HEK293T (cell line): ENCODE data around the gene SMIM5.
A peak's percentile ranks its signal among the peaks of the same experiment; 100 is the strongest.

Experiments used
- CTCF ChIA-PET: fragments of 350-600 bp; formaldehyde crosslinking; extraction: SDS; loops from one replicate; lab custom pipeline; 2021; ENCODE audit warnings: antibody characterized with exemption, inconsistent platforms; lab: Yijun Ruan, JAX
- POLR2A ChIA-PET: fragments of 350-600 bp; formaldehyde crosslinking; extraction: SDS; loops from one replicate; lab custom pipeline; 2020; ENCODE audit warnings: antibody characterized with exemption, inconsistent platforms; lab: Yijun Ruan, JAX
- DNase-seq: peaks from one replicate; pipeline ENCODE4 v3.0.0; 2012; ENCODE audit warnings: mixed read lengths; ENCODE audit errors: extremely low spot score
- ARNT ChIP-seq: fragments of 450-650 bp; IDR thresholded peaks from 2 replicates; pipeline ENCODE4 v1.6.1; 2017; ENCODE audit warnings: mild to moderate bottlenecking
- BHLHE40 ChIP-seq: fragments of 450-650 bp; IDR thresholded peaks from 2 replicates; pipeline ENCODE4 v1.6.1; 2016; ENCODE audit warnings: mild to moderate bottlenecking, moderate library complexity, borderline replicate concordance
- CTBP1 ChIP-seq: fragments of 450-650 bp; IDR thresholded peaks from 2 replicates; pipeline ENCODE4 v1.6.1; 2016; ENCODE audit warnings: borderline replicate concordance
- ELF4 ChIP-seq: fragments of 450-650 bp; IDR thresholded peaks from 2 replicates; pipeline ENCODE4 v1.6.1; 2017; ENCODE audit warnings: antibody characterized with exemption
- FOXA1 ChIP-seq: fragments of 450-650 bp; IDR thresholded peaks from 2 replicates; pipeline ENCODE4 v1.6.1; 2016; ENCODE audit warnings: mild to moderate bottlenecking
- FOXK2 ChIP-seq: fragments of 450-650 bp; IDR thresholded peaks from 2 replicates; pipeline ENCODE4 v1.6.1; 2016; ENCODE audit warnings: mild to moderate bottlenecking
- FOXM1 ChIP-seq: fragments of 450-650 bp; IDR thresholded peaks from 2 replicates; pipeline ENCODE4 v1.6.1; 2017; ENCODE audit warnings: mild to moderate bottlenecking, borderline replicate concordance
- HDGF ChIP-seq: fragments of 450-650 bp; IDR thresholded peaks from 2 replicates; pipeline ENCODE4 v1.6.1; 2017; ENCODE audit warnings: antibody characterized with exemption, borderline replicate concordance
- L3MBTL2 ChIP-seq: fragments of 450-650 bp; conservative IDR thresholded peaks from 2 replicates; pipeline ENCODE4 v1.6.1; 2016; ENCODE audit warnings: mild to moderate bottlenecking
- LEF1 ChIP-seq: fragments of 450-650 bp; IDR thresholded peaks from 2 replicates; pipeline ENCODE4 v1.6.1; 2017; ENCODE audit warnings: mild to moderate bottlenecking, borderline replicate concordance
- NFRKB ChIP-seq: fragments of 450-650 bp; IDR thresholded peaks from 2 replicates; pipeline ENCODE4 v1.6.1; 2016; ENCODE audit warnings: mild to moderate bottlenecking, moderate library complexity
- SP1 ChIP-seq: fragments of 450-650 bp; IDR thresholded peaks from 2 replicates; pipeline ENCODE4 v1.6.1; 2017
- SUZ12 ChIP-seq: fragments of 450-650 bp; IDR thresholded peaks from 2 replicates; pipeline ENCODE4 v1.6.1; 2016; ENCODE audit warnings: mild to moderate bottlenecking
- TARDBP ChIP-seq: fragments of 450-650 bp; IDR thresholded peaks from 2 replicates; pipeline ENCODE4 v1.6.1; 2016
- ZNF384 ChIP-seq: fragments of 450-650 bp; IDR thresholded peaks from 2 replicates; pipeline ENCODE4 v1.6.1; 2016
- TF ChIP-seq, protein P1 (sequence below): fragments of 450-650 bp; IDR thresholded peaks from 2 replicates; pipeline ENCODE4 v1.6.1; 2016

Gene SMIM5

DNA sequence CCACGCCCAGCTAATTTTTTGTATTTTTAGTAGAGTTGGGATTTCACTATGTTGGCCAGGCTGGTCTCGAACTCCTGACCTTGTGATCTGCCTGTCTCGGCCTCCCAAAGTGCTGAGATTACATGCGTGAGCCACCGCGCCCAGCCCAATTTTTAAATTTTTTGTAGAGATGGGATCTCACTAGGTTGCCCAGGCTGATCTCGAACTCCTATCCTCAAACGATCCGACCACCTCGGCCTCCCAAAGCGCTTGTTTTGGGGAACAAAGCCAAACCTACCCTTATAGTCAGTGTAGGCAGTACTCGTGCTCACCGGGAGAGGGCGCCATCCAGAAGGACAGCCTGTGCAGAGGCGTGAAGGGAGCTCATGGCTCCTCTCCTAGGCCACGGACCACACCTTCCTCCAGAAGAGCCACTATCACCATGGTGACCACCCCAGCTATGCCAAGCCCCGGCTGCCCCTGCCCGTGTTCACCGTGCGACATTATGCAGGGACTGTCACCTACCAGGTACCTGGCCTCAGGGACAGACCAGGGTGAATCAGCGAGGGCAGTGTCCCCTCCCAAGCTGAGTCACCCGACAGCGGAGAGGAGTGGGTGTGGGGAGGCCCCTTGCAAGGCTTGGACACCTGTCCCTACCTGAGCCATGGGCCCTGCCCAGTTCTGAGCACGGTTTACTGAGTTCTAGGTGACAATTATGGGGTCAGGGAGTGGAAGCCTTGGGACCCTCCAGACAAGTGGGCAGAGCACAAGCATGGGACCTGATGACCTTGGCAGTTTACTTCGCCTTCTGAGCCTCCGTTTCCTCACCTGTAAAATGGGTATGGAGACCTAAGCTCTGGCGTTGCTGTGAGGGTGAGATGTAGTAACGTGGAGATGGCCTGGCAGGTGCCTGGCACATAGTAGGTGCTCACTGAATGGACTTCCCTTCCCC lies 31.9 kb upstream of the SMIM5 start:
- ChIA-PET POLR2A (interaction anchor here (0.6 to 1.5 kb wide), 5 partner anchors 8 to 179 kb away, joined by 3 to 8 read pairs (median 4); a partner anchor contains a TSS), CTCF (interaction anchor here (0.5 to 3.5 kb wide), 31 partner anchors 8 to 153 kb away, joined by 3 to 26 read pairs (median 3); partner anchors contain the start of gene SMIM5)
- DNase-seq, result peak; percentile 89
- no peak for TF ChIP-seq FOXA1
- TF ChIP-seq ELF4, result no peak
- no peak for TF ChIP-seq SP1

DNA sequence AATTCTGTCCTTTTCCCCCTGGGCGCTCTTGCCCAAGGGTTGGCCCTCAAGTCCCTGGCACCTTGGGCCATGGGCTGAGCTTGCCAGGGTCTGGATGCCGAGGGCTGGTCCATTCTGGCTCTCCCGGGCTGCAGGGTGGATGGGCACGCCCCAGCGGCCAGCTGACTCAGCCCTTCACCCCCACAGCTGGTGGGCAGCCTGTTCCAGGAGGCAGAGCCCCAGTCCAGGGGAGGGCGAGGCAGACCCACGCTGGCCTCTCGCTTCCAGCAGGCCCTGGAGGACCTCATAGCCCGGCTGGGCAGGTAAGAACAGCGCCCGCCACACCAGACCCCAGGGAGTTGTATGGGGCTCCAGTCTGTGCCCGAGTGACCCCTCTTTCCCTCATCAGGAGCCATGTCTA lies 30.6 kb upstream of the SMIM5 start:
- TF ChIP-seq SUZ12 (no peak), FOXM1 (no peak), BHLHE40 (no peak), ELF4 (no peak), FOXA1 (no peak), L3MBTL2 (no peak), FOXK2 (no peak), ZNF384 (no peak), NFRKB (no peak), LEF1 (no peak), ARNT (no peak), CTBP1 (no peak), SP1 (no peak), TARDBP (no peak), HDGF (no peak)
- TF ChIP-seq, protein P1, sequence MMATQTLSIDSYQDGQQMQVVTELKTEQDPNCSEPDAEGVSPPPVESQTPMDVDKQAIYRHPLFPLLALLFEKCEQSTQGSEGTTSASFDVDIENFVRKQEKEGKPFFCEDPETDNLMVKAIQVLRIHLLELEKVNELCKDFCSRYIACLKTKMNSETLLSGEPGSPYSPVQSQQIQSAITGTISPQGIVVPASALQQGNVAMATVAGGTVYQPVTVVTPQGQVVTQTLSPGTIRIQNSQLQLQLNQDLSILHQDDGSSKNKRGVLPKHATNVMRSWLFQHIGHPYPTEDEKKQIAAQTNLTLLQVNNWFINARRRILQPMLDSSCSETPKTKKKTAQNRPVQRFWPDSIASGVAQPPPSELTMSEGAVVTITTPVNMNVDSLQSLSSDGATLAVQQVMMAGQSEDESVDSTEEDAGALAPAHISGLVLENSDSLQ, result no peak
- CTCF ChIA-PET, result interaction anchor here (1.0 to 3.5 kb wide), 3 partner anchors 12 to 22 kb away, joined by 3 to 26 read pairs (median 9); no protein-coding TSS in a partner anchor
- POLR2A ChIA-PET, result no interaction called here
- no peak for DNase-seq

DNA sequence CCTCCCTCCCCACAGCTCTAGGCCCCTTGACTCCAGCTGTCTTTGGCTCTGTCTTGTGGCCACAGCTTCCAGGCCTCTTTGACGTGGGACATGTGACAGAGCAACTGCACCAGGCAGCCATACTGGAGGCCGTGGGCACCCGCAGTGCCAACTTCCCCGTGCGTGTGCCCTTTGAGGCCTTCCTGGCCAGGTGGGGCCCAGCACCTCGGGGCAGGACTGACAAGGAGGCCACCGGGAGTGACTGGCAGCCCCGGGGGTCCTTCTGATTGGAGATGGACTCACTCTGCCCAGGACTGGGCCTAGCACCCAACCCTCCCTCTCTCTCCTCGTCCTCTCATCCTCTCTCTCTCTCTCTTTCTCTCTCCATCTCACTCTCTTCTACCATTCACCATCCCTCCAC lies 30.1 kb upstream of the SMIM5 start:
- POLR2A ChIA-PET, result no interaction called here
- CTCF ChIA-PET, result interaction anchor here (1.0 to 3.5 kb wide), 3 partner anchors 13 to 147 kb away, joined by 3 to 26 read pairs (median 6); no protein-coding TSS in a partner anchor
- TF ChIP-seq LEF1 (no peak), BHLHE40 (no peak), ZNF384 (no peak), FOXA1 (no peak), ELF4 (no peak), TARDBP (no peak), FOXM1 (no peak), HDGF (no peak), ARNT (no peak)
- no peak for DNase-seq

DNA sequence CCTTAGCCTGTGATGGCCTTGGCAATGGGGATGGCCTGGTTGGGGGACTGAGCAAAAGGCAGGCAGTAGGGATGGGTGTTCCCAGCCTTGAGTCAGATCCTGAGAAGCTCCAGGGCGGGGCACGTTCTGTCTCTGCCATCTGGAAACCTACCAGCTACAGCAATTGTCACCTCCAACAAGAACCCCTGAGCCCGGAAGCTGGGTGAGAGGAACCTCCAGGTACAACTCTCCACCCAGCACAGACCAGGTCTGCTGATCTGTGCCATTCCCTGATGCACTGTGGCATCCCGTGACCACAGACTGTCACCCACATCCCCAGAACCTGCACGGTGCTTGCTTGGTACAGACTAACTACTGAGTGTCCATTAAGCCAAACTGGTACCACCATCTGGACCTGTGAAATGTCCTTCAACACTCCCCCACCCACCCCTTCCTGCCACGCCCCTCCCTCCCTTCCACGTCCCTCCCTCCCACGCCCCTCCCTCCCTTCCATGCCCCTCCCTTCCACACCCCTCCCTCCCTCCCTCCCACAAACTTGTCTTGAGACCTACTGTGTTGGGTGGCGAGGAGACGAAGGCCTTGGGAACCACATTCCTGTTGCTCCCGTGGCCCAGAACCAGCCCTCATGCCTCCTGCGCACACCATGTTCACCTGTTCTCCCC lies 29.1 kb upstream of the SMIM5 start:
- CTCF ChIA-PET, result interaction anchor here (0.7 to 1.4 kb wide), 2 partner anchors 11 to 146 kb away, joined by 3 to 6 read pairs; no protein-coding TSS in a partner anchor
- DNase-seq, result no peak
- POLR2A ChIA-PET, result no interaction called here
- TF ChIP-seq SUZ12 (no peak), HDGF (no peak), FOXK2 (no peak), NFRKB (no peak), ARNT (no peak), FOXA1 (no peak), ZNF384 (no peak)

DNA sequence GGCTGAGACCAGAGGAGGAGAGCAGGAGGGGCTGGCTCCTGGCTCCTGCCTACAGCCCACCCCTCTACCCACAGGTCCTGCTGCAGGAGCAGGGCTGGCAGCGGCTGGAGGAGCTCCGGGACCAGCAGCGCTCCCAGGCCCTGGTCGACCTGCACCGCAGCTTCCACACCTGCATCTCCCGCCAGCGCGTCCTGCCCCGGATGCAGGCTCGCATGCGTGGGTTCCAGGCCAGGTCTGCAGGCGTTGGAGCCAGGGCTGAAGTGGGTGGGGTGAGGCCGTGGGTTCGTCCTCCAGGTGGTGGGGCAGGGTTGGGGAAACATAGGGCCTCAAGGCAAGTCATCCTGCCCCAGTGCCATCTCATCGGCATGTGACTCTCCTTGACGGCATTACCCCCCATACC lies 27.4 kb upstream of the SMIM5 start:
- CTCF ChIA-PET, result no interaction called here
- no peak for TF ChIP-seq ARNT
- TF ChIP-seq HDGF, result no peak
- no peak for TF ChIP-seq SP1
- TF ChIP-seq FOXK2, result no peak
- no peak for TF ChIP-seq LEF1
- no peak for TF ChIP-seq L3MBTL2
- no peak for TF ChIP-seq CTBP1
- no peak for TF ChIP-seq NFRKB
- no peak for TF ChIP-seq TARDBP
- TF ChIP-seq FOXA1, result no peak
- TF ChIP-seq BHLHE40, result no peak
- no peak for TF ChIP-seq ELF4
- TF ChIP-seq, protein P1, result no peak
- TF ChIP-seq ZNF384, result no peak
- TF ChIP-seq SUZ12, result no peak
- no peak for TF ChIP-seq FOXM1
- POLR2A ChIA-PET, result no interaction called here
- no peak for DNase-seq

DNA sequence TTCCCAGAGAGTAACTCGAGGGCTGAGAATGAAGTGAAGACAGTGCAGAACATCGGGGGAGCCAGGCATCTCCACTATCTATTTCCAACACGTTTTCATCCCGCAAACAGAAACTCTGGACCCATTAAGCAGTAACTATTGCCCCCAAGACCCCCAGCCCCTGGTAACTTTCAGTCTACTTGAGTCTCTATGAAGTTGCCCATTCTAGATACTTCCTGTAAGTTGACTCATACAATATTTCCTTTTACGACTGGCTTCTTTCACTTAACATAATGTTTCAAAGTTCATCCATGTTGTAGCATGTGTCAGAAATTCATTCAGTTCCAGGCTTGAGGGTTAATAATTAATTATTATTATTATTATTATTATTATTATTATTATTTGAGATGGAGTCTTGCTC lies 26.1 kb upstream of the SMIM5 start:
- no peak for TF ChIP-seq SUZ12
- TF ChIP-seq HDGF, result no peak
- TF ChIP-seq ELF4, result no peak
- no peak for TF ChIP-seq FOXK2
- TF ChIP-seq NFRKB, result no peak
- no peak for TF ChIP-seq ZNF384
- TF ChIP-seq SP1, result no peak
- TF ChIP-seq TARDBP, result no peak
- TF ChIP-seq BHLHE40, result no peak
- TF ChIP-seq L3MBTL2, result no peak
- TF ChIP-seq CTBP1, result no peak
- TF ChIP-seq FOXA1, result no peak
- TF ChIP-seq FOXM1, result no peak
- POLR2A ChIA-PET, result no interaction called here
- CTCF ChIA-PET, result no interaction called here
- DNase-seq, result no peak
